HG03378 (cell line): ENCODE data around the gene DYNLT4.
"Not testable (repeated sequence)": the region's sequence is repeated elsewhere in the genome, so short reads cannot be mapped to it uniquely, and the experiment has no call there.

Experiments used
- ATAC-seq: cut with Tn5 transposase; IDR thresholded peaks from one replicate; pipeline ENCODE4 v1.9.1; 2021; ENCODE audit warnings: mild to moderate bottlenecking, moderate library complexity; ENCODE audit not compliant: unreplicated experiment

The DYNLT4 gene

DNA sequence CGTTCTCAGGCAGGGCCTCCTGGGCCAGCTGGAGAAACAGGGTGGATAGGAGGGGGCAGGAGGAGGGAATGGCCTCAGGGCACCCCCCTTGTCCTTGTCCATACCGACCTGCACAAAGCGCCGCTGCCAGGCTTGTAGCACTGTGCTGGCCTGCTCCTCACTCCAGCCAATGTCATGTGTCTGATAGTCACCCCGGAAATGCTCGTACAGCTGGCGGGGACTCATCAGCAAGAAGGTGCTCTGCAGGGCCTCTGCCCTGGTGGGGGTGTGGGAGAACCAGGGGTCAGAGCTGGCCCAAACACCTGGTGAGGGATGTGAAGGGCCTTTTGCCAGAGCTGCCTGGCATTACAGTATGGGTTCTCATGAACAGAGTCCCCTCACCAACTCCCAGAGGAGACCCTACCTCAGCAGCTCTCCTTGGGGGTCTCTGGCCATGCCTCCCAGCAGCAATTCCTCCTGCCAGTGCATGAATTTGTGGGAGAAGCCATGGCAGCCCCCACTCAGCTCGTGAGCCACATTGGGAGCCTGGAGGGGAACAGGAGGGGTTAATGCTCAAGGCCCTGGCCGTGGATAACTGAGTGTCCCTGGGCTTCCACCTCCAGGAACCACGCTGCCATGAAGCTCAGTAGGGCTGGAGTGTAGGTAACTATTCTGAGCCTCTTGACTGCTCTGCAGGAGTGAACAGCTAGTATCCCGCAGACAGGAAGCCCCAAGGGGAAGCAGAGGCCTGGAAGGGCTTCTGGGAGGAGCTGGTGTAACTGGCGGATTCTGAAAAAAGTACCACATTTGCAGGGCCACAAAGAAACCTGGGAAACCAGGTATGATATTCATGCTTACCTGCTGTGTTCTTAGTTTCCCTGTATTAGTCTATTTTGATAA, 22.6 kb upstream of the DYNLT4 start:
- ATAC-seq, result no peak

DNA sequence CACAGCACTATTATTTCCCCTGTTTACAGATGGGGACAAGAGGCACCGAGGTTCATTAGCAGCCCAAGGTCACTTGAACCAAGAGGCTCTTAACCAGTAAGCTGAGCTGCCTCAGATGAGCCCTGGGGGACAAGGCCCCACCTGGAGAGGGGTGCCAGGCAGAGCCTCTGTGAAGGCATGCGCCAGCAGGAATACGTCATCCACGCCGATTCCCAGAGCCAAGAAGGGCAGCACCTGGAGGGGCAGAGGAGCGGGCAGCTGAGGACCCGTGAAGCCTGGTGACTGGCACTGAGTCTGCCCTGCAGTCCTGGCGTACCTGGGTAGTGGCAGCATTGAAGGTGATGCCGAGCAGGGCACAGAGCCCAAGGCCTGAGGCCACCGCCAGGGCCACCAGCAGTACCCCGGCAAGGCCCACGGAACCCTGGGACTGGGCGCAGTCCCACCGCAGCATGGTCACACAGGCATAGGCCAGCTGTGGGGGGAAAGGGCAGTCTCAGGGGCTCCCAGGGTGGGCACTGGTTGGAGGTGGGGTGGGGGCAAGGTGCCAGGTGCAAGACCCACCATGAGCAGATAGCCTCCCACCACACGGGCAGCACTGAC, 21.8 kb upstream of the DYNLT4 start:
- no peak for ATAC-seq

DNA sequence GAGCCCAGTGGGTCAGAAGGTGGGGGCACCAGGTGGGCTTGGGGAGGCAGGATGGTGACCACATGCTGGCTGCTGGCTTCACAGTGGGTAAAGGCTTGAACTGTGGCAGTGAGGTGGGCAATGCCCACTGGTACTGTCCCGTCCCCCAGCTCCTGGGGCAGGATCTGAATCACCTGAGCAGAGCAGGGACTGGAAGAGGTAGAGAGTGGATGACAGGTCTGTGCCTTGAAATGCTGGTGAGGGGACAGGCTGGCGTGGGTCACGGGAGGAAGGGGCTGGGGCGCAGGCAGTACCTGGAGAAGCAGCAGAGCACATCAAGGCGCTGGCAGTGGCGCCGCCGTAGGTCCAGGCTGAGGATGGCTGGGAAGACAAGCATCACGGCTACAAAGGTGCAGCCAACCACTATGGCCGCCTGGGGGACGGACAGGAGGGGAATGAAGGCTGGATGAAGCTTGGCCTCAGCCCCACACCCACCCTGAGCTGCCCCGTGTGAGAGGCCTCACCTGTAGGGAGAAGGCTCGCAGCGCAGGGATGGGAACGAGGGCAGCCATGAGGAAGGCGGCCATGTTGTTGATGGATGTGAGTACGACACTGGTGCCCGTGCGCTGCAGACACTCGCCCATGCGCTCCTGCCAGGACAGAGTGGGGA, 21.0 kb upstream of the DYNLT4 start:
- ATAC-seq, result no peak

DNA sequence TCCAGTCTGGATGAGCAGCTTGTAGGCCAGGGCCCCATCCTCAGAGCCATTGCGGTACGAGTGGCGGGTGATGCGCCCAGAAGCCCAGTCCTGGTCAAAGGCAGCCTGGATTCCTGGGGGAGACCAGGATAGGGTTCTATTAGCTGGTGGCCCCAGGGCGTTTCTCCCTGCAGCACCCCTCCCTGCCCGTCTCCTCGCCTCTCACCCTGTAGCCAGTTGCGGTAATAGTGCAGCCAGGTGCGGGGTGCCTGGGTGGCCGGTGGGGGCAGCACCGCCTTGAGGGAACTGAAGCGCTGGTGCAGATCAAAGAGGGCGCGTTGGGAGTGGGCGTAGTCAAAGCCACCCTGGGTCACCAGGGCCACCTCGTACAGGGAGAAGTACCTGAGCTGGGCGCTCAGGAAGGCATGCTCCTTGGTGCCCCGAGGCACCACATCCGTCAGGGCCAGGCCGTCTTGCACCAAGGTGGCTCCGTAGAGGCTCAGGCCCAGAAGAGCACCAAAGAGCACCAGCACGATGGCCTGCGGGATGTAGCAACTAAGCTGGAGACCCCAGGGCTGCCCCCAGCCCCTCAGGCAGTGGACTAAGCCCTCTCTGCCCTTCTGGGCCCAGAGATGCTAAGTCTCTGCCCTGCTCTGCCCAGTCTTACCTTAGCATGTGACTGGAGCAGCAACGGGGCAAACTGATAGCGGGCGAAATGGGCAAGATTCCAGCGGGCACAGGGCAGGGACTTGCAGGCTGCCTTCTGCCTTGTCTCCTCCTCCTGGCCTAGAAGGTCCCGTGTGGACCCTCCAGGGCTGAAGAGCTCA, 20.2 kb upstream of the DYNLT4 start:
- ATAC-seq, result no peak

DNA sequence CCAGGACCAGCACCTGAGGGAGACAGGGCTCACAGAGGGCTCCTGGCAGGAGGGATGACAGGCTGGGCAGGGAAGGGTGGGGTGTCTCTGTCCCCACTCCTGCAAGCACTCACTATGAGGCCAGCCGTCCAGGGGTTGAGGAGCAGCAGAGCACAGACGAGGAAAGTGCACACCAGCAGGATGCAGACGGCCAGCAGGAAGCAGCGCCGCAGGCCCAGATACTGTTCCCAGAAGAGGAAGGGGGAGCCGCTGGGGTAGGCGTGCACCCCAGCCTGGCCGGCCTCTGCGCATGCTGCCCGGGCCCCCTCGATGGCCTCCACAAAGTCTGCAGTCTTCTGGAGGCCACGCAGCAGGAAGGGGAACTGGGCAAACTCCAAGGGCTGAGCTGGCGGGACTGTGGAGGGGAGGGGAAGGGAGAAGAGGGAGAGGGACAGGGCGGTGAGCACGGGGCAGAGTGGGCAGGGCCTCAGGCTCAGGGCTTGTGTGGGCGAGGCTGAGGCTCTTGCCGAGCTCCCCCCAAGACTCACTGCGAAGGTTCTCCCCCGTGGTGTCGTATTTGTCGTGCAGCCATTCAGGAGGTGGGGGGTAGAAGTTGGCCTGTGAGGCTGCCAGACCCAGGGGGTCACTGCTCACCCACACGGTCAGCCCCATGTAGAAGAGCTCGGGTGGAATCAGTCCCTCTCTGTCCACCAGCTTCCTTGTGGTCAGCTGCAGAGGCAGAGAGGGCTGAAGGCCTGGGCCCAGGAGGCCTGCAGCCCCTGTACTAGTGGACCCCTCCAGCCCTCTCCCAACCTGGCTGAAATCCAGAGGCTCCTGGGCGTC, 19.4 kb upstream of the DYNLT4 start:
- no peak for ATAC-seq

DNA sequence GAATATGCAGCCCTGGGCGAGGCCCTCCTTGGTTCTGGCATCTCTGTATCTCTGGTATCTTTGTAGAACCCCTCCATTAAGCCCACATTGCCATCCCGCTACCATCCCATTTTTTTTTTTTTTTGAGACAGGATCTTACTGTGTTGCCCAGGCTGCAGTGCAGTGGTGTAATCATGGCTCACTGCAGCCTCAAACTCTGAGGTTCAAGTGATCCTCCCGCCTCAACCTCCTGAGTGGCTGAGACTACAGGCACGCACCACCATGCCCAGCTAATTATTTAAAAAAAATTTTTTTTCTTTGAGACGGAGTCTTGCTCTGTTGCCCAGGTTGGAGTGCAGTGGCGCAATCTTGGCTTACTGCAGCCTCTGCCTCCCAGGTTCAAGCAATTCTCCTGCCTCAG, 17.2 kb upstream of the DYNLT4 start:
- ATAC-seq, result not testable (repeated sequence)

DNA sequence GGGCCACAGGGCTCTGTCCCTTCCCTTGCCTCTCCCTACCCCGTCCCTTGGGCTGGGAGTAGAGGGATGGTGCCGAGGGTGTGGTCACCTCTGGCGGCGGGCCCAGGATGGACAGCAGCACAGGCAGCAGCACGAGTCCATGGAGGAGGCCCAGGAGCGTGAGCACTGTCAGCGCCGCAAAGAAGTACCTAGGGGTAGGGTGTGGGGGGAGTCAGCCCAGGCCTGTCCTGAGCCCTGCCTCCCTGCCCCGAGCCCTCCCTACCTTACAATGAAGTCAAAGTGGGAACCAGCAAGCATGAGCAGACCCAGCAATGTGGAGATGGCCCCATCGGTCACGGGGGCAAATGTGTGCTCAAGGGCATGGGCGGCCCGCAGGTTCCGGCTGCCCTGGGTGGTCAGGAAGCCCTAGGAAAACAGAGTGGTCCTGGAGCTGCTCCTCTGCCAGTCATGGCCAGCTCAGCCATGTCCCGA, 15.9 kb upstream of the DYNLT4 start:
- ATAC-seq, result no peak

DNA sequence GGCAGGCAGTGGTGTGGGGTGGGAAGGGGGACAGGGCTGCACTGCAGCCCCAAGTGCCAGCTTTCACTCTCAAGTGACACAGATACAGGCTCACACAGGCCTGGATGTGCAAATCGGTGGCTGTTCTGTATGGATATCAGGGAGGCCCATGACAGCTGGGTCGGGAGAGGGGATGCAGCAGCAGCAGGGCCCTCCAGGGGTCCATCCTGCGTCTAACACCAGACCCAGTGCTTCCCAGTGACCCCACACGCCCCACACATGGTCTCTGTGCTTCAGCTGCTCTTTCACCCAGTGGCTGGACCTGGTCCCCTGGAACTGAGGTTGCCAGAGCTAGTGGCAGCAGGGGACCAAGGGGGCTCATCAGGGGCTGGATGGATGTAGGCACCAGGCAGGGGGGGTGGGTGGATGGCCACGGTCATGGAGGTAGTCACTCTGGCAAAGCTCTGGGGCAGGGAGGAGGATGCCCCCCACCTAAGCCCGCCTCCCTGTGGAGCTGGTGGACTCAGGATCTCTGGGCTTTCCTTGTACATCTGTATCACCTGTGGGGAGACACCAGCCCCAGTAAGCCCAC, 15.1 kb upstream of the DYNLT4 start:
- ATAC-seq, result no peak

DNA sequence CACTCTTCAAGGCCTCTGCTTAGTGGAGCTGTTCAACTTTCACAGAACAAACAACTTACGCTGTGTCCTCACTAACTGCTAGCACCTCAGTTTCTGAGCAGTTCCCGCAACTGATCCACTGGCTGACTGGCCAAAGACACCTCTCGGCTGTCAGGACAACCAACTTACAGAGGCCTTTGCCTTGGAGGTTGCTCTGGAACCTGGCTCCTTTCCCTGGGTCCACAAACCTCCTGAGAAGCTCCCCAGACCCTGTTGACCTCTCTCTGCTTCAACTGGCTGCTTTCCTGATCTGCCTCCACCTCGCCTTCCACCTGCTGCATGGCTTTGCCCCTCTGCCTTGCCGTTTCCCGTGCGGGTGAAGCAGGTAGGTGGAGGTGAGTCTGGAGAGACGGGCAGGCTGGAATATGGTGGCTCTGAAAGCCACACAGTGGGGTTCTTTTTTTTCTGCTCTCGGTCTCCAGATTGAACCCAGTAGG, 14.1 kb upstream of the DYNLT4 start:
- ATAC-seq, result no peak

DNA sequence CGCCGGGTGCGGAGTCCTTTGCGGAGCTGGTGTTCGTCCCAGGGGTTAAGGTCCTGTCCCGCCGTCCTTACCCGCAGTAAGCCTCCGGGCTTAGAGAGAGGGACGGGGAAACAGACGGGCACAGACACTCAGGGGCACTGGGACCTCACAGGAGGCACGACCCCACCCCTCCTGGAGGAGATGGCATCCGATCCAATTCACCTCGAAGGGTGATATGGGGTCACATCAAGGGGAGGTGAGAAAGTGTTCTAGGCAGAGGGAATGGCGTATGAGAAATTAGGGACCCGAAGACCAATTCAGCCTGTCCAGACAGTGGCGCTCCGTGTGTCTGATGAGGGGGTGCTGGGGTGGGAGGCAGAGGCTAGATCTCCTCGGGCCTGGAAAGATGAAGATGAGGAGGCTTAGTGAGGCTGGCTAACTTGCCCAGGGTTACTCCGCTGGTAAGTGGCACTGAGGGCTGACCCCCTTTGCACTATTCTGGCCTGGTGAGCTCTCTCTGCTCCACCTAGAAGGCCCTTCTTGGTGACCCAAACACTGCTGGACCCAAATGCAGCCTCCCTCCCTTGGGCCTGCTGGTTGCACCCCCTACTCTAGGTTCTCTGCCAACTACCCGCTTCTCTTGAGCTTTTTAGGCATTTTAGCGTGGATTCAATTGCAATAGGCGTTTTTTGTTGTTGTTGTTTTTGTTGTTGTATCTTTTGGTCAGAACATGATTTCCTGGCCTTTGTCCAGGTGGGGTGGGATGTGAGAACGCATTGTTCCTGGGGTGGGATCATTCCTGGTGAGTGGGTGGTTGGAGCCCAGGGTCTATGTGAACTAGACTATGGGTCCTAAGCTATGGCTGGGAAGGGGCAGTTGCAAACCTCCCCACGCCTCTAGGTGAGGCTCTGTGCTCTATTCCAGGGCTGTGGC, 13.4 kb upstream of the DYNLT4 start:
- peak; percentile 7 for ATAC-seq

DNA sequence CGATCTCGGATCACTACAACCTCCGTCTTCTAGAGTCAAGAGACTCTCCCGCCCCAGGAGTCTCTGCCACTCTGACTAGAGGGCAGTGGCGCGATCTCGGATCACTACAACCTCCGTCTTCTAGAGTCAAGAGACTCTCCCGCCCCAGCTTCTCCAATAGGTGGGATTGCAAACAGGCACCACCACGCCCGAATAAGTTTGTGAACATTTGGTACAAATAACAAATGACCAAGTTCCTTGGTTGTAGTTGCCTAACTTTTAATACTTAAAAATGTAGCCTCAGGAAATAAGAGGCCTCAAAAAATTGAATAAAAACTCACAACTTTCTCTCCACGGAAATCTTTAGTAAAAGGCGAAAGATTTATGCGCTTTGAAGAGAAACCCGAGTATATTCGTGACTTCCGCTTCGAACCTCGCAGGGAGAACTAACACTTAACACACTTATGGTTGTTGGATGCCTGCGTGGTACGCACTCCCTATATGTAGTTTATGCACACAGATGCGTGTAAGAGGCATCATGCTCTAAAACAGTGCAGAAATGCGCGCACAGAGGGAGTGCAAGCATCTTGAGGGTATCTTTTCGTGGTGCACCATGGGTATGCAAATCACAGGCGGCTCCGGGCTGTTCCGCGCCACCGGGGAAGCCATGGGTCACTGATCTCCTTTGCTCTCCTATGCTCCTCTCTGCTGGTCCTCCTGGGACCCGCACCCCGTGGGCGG, 12.6 kb upstream of the DYNLT4 start:
- peak; percentile 69 for ATAC-seq

DNA sequence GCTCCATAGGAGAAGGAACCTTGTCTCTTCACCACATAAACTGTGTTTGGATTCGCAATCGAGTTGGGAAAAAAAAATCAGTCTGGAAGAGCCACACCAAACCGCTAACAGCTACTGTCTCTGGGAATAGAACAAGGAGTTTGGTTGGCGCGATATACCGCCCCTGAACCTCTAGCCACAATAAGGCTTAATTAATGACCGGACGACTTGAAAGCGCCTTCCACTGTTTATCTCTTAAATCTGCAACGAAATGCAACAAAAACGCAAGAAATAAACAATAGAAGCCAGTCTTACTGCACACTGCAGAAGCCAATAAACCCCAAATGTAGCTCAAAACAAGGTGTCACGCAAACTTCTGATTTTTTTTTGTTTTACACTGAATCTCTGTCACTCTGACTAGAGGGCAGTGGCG, 12.1 kb upstream of the DYNLT4 start:
- ATAC-seq, result no peak

DNA sequence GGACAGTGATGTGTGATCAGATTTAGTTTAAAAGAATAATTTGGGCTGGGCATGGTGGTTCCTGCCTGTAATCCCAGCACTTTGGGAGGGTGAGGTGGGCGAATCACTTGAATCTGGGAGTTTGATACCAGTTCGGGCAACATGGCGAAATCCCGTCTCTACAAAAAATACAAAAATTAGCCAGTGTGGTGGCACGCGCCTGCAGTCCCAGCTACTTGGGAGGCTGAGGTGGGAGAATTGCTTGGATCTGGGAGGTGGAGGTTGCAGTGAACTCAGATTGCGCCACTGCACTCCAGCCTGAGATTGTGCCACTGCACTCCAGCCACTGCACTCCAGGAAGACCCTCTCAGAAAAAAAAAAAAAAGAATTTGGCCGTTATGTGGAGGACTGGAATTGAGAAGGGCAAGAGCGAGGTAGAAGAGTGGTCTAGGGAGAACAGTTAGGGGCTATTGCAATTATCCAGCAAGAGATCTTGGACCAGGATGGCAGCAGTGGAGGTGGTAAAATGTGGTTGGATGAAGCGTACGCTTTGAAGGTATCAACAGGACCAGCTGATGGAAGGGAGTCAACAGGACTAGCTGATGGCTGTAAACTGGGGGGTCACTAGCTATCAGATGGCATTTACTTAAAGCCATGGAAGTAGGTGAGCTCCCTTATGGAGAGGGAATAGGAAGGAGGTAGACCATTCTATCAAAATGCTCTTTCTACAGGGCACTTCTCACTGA, 10.8 kb upstream of the DYNLT4 start:
- ATAC-seq, result no peak

DNA sequence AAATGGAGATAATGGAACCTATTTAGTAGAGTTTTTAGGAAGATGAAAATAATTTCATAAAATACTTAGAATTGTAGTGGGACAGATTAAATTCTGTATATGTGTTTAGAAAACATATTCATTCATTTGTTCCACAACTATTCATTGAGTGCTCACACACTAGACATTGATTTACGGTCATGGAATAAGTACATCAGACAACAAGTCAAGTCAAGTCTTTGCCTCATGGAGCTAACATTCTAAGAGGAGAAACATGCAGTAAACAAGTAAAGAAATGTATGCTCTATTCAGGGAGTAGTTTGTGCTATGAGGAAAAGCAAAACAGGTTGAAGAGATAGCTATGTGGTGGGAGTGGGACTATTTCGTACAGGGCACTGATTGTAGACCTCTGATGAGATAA, 10.2 kb upstream of the DYNLT4 start:
- ATAC-seq, result no peak

DNA sequence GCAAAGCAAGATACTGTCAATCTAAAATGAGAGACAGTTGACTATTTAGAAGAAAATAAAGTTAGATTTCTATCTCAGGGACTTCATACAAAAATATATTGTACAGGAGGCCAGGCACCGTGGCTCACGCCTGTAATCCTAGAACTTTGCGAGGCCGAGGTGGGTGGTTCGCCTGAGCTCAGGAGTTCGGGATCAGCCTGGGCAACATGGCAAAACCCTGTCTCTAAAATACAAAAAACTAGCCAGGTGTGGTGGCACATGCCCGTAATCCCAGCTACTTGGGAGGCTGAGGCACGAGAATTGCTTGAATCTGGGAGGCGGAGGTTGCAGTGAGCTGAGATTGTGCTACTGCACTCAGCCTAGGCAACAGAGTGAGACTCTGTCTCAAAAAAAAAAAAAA, 8.8 kb upstream of the DYNLT4 start:
- not testable (repeated sequence) for ATAC-seq

DNA sequence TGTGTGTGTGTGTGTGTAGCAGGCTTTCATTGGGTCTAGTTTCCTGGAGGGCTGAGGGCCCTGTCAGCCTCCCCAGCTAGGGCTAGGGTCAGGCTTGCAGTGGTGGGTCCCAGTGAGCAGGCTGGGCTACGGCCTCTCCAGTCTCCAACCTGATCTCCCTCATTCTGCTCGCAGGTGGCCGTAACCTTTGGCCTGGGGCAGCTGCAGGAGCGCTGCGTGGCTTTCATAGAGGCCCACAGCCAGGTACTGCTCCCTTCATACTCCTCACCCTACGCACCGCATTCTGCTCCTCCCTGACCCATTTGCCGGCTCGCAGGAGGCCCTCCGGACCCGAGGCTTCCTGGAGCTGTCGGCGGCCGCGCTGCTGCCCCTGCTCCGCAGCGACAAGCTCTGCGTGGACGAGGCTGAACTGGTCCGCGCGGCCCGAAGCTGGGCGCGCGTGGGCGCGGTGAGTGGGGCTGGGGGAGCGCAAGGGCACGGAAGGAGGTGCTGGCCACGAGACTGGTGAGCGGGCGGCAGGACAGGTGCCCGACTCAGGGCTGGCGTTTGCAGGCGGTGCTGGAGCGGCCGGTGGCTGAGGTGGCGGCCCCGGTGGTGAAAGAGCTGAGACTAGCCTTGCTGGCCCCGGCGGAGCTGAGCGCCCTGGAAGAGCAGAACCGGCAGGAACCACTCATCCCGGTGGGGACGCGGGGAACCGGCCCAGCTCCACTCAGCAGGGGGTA, 5.8 kb upstream of the DYNLT4 start:
- ATAC-seq, result no peak

DNA sequence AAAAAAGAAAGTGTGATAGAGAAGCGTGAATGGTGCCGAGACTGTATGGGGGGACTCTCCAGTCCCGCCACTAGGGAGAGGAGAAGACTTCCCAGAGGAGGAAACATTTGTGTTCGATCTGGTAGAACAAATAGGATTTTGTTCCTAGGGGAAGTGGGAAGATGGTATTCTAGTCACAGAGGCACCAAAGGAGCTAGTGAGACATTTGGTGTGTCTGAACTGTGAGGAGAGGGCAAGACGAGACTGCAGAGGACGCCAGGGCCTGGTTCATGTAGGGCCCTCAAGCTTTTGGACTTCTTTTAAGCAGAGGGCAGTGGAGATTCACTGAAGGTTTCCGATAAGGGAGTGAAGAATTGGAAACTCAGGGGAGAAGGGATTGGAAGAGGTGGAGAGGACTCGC, 4.1 kb upstream of the DYNLT4 start:
- ATAC-seq, result no peak
